RWPE1 (cell line): ENCODE results near the gene MROH8.
"Not testable (repeated sequence)": the region's sequence is repeated elsewhere in the genome, so short reads cannot be mapped to it uniquely, and the experiment has no call there.

ENCODE experiments used
- CTCF ChIA-PET: fragments of 350-600 bp; sonication (Branson Sonifier 250); formaldehyde crosslinking; extraction: SDS; loops from one replicate; lab custom pipeline; 2021; lab: Yijun Ruan, JAX
- POLR2A ChIA-PET: fragments of 400-600 bp; formaldehyde crosslinking; extraction: SDS; loops from one replicate; lab custom pipeline; 2020; ENCODE audit warnings: antibody characterized with exemption; ENCODE audit not compliant: low non-redundant PET; lab: Yijun Ruan, JAX
- DNase-seq: peaks from one replicate; pipeline ENCODE4 v3.0.0; 2012; ENCODE audit warnings: low spot score
- H3K27ac ChIP-seq: fragments of 450-650 bp; 2 replicates; pipeline ENCODE4 v1.5.1; 2017
- TF ChIP-seq, protein P1 (sequence below): fragments of 450-650 bp; conservative IDR thresholded peaks from 2 replicates; pipeline ENCODE4 v1.5.1; 2017; ENCODE audit warnings: low read depth, mild to moderate bottlenecking

MROH8 gene

DNA sequence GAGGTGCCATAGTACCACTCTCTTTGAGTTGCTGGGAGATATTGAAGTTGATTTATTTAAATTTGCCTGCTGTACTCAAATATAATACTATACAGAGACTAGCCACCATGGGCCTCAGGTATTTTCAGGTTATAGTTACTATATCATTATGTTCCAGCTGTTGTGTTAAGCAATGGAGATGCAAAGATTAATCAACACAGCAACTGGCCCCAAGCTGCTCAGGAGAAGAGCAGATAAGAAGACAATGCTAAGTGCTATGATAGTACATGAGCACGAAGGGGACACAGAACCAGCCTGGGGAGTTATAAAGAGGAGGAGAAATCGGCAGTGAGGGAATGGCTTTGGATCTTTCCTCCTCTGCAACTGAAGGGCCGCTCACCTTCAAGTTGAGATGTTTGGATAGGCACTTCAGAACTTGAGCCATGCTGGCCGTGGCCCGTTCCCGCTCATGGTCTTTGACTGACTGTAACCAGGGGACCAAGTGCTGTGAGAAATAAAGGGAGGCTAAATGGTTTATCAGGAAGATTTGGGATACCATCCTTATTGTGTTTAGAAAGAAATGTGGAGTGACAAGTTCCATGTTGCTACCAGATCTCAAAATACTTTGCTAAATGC lies 24.6 kb downstream of the MROH8 start:
- TF ChIP-seq, protein P1, sequence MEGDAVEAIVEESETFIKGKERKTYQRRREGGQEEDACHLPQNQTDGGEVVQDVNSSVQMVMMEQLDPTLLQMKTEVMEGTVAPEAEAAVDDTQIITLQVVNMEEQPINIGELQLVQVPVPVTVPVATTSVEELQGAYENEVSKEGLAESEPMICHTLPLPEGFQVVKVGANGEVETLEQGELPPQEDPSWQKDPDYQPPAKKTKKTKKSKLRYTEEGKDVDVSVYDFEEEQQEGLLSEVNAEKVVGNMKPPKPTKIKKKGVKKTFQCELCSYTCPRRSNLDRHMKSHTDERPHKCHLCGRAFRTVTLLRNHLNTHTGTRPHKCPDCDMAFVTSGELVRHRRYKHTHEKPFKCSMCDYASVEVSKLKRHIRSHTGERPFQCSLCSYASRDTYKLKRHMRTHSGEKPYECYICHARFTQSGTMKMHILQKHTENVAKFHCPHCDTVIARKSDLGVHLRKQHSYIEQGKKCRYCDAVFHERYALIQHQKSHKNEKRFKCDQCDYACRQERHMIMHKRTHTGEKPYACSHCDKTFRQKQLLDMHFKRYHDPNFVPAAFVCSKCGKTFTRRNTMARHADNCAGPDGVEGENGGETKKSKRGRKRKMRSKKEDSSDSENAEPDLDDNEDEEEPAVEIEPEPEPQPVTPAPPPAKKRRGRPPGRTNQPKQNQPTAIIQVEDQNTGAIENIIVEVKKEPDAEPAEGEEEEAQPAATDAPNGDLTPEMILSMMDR, result no peak
- ChIA-PET CTCF (interaction anchor here (0.6 kb wide), 1 partner anchor 888 kb away, joined by 3 read pairs; no protein-coding TSS in a partner anchor), POLR2A (no interaction called here)

DNA sequence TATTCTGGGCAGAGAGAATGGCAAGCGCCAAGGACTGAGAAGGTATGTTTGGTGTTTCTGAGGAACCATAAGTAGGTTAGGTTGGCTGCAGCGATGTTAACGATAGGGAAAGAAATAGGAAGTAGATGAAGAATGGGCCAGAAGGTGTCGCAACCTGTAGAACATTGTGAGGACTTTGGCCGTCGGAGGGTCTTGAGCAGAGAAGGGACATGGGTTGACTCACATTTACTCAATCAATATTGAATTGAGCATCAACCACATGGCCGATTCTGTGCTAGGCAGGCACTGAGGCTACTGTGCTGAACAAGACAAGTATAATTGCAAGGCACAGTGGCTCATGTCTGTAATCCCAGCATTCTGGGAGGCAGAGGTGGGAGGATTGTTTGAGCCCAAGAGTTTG lies 27.1 kb downstream of the MROH8 start:
- TF ChIP-seq, protein P1, result no peak
- CTCF ChIA-PET, result interaction anchor here (0.6 kb wide), 1 partner anchor 250 kb away, joined by 5 read pairs; no protein-coding TSS in a partner anchor
- no peak for DNase-seq
- POLR2A ChIA-PET, result no interaction called here
- H3K27ac ChIP-seq, result no peak overlapping the region

More for the DNA sequence above, 24.6 kb downstream of the MROH8 start:
- H3K27ac ChIP-seq, result no peak overlapping the region
- DNase-seq, result no peak

DNA sequence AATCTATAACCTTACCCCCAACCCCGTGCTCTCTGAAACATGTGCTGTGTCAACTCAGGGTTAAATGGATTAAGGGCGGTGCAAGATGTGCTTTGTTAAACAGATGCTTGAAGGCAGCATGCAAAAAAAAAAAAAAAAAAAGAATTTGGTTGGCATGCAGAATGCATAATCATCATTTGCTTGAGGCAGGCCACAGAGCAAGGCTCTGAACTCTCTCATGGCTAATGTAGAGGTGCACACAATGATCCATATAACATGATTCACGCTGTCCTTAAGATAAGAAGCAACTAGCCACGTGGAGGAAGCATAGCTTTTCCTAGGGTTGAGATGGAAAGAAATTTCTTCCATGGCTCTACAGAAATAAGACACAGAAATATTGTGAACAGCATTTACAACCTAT lies 27.8 kb downstream of the MROH8 start:
- CTCF ChIA-PET, result interaction anchor here (0.7 kb wide), 1 partner anchor 546 kb away, joined by 4 read pairs; the partner anchor contains the start of gene RAB5IF
- TF ChIP-seq, protein P1, result no peak
- POLR2A ChIA-PET, result no interaction called here
- no peak for DNase-seq
- no peak overlapping the region for H3K27ac ChIP-seq

DNA sequence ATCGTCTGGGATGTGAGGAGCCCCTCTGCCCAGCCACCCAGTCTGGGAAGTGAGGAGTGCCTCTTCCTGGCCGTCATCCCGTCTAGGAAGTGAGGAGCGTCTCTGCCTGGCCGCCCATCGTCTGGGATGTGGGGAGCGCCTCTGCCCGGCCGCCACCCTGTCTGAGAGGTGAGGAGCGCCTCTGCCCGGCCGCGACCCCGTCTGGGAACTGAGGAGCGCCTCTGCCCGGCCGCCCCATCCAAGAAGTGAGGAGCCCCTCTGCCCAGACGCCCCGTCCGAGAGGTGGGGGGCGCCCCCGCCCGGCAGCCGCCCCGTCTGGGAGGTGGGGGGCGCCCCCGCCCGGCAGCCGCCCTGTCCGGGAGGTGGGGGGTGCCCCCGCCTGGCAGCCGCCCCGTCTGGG lies 28.5 kb downstream of the MROH8 start:
- POLR2A ChIA-PET, H3K27ac ChIP-seq, DNase-seq, CTCF ChIA-PET: not testable (repeated sequence)

DNA sequence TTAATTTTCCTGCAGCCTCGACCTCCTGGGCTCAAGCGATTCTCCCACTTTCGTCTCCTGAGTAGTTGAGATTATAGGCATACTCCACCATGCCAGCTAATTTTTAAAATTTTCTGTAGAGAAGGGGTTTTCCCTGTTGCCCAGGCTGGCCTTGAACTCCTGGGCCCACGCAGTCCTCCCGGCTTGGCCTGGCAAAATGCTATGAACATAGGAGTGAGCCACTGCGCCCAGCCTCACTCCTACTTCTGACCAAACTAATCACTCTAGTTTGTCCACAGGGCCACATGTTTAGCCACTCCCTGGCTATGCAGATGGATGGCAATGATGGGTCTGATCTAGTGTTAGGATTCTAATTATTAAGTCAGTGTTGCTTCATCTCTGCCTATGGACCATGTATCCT lies 32.1 kb downstream of the MROH8 start:
- ChIA-PET CTCF (no interaction called here), POLR2A (no interaction called here)

DNA sequence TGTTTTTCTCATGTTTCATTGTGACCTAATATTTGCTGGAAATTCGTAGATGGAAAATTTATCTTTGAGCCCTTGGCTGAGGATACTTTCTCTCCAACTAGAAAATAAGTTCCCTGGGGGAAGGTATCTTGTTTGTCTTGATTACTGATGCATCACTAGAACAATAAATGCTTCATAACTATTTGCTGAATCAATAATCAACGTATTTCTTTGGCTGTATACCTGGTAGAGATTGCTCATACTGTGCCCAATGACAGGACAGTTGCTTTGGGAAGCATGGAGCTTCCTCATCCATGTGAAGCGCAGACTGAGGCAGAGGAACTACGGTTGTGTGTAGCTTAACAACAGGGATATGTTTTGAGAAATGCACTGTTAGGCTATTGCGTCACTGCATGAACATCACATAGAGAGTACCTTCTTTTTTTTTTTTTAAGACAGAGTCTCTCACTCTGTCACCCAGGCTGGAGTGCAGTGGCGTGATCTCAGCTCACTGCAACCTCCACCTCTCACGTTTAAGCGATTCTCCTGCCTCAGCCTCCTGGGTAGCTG lies 34.4 kb downstream of the MROH8 start:
- POLR2A ChIA-PET, result no interaction called here
- no peak overlapping the region for H3K27ac ChIP-seq
- CTCF ChIA-PET, result interaction anchor here (0.6 kb wide), 3 partner anchors 52 to 687 kb away, joined by 3 to 6 read pairs (median 5); no protein-coding TSS in a partner anchor
- TF ChIP-seq, protein P1, result no peak
- no peak for DNase-seq

More for the DNA sequence above, 32.1 kb downstream of the MROH8 start:
- H3K27ac ChIP-seq, result no peak overlapping the region
- no peak for DNase-seq
- TF ChIP-seq, protein P1, result no peak

DNA sequence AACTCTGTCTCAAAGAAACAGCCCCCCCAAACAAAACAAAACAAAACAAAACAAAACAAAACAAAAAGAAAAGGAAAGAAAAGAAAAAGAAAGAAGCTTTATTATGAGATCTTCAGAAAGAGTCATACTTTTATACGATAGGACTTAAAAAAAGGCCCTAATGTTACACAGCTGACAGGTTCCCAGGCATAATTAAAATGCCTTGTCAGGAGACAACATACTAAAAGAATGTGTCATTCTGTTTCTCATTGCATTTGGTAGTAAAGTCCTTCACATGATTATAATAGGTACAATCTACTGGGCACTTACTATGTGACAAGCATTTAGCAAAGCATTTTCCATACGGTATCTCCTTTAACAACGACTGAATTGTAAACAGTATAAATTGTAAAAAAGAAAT lies 36.6 kb downstream of the MROH8 start:
- ChIA-PET CTCF (no interaction called here), POLR2A (no interaction called here)
- TF ChIP-seq, protein P1, result no peak
- H3K27ac ChIP-seq, result no peak overlapping the region
- DNase-seq, result no peak
